Neutrophil (primary cell): ENCODE measurements around the gene KIF5A.

ENCODE experiments used
- H3K27ac ChIP-seq: fragments of 200-600 bp; sonication (generic); 2 replicates; pipeline ENCODE4 v1.5.1; 2016; ENCODE audit warnings: mild to moderate bottlenecking, moderate library complexity
- H3K27me3 ChIP-seq: fragments of 200-600 bp; sonication (generic); 2 replicates; pipeline ENCODE4 v1.6.0; 2016; ENCODE audit warnings: mild to moderate bottlenecking
- H3K36me3 ChIP-seq: fragments of 200-600 bp; sonication (generic); 2 replicates; pipeline ENCODE4 v1.5.1; 2017
- H3K4me1 ChIP-seq, 2 experiments: fragments of 200-600 bp in 1 of 2; sonication (generic) in 1 of 2; 1 replicate in 1 of 2; 2 replicates in 1 of 2; pipeline versions ENCODE4 v1.5.1 to v1.6.1; 2013 to 2016; ENCODE audit warnings: low read depth in 1 of 2, low read length in 1 of 2, mild to moderate bottlenecking in 1 of 2, moderate library complexity in 1 of 2; ENCODE audit not compliant: control insufficient read depth in 1 of 2, insufficient read depth in 1 of 2
- H3K4me3 ChIP-seq, 2 experiments: fragments of 200-600 bp in 1 of 2; sonication (generic) in 1 of 2; 1 replicate in 1 of 2; 2 replicates in 1 of 2; pipeline ENCODE4 v1.5.1; 2013 to 2016; ENCODE audit warnings: low read depth in 1 of 2, low read length in 1 of 2, mild to moderate bottlenecking in 1 of 2, moderate library complexity in 1 of 2
- H3K9me3 ChIP-seq: fragments of 200-600 bp; sonication (generic); 2 replicates; pipeline ENCODE4 v1.5.1; 2016
- TF ChIP-seq, protein P1 (sequence below): fragments of 200-600 bp; sonication (generic); IDR thresholded peaks from 2 replicates; pipeline ENCODE4 v1.5.1; 2016; ENCODE audit warnings: antibody characterized with exemption

The KIF5A gene

DNA sequence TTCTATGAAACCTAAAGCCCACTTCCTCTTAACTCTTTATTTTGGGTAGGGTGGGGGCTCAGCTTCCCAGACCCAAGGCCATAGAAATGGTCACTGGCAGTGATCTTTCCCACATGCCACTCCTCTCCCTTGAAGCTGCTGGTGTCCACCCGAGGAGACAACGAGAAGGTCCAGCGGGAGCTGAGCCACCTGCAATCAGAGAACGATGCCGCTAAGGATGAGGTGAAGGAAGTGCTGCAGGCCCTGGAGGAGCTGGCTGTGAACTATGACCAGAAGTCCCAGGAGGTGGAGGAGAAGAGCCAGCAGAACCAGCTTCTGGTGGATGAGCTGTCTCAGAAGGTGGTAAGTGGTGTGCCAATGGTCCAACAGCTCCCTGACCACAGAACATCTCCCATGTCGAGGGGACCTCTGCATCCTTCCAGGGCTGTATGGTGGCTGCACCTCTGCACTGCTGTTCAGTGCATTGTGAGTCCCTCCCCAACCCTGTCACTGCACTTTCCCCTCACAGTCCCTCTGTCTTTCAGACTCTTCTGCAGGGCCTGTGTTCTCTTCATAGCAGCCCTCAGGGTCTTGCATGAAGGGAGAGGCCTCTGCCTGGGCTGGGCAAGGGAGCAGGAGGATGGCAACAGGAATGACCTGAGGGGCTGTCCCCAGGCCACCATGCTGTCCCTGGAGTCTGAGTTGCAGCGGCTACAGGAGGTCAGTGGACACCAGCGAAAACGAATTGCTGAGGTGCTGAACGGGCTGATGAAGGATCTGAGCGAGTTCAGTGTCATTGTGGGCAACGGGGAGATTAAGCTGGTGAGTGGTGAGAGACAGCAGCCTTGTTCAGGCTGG is 22.3 kb downstream of the KIF5A start:
- TF ChIP-seq, protein P1, sequence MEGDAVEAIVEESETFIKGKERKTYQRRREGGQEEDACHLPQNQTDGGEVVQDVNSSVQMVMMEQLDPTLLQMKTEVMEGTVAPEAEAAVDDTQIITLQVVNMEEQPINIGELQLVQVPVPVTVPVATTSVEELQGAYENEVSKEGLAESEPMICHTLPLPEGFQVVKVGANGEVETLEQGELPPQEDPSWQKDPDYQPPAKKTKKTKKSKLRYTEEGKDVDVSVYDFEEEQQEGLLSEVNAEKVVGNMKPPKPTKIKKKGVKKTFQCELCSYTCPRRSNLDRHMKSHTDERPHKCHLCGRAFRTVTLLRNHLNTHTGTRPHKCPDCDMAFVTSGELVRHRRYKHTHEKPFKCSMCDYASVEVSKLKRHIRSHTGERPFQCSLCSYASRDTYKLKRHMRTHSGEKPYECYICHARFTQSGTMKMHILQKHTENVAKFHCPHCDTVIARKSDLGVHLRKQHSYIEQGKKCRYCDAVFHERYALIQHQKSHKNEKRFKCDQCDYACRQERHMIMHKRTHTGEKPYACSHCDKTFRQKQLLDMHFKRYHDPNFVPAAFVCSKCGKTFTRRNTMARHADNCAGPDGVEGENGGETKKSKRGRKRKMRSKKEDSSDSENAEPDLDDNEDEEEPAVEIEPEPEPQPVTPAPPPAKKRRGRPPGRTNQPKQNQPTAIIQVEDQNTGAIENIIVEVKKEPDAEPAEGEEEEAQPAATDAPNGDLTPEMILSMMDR = no peak
- no peak overlapping the region for H3K27ac ChIP-seq
- H3K4me3 ChIP-seq = no peak overlapping the region
- no peaks in the 10 kb centered on the region for H3K9me3 ChIP-seq
- no peaks in the 10 kb centered on the region for H3K36me3 ChIP-seq
- no peaks in the 10 kb centered on the region for H3K4me1 ChIP-seq
- peaks cover 17% of the 10 kb centered on the region for H3K27me3 ChIP-seq

DNA sequence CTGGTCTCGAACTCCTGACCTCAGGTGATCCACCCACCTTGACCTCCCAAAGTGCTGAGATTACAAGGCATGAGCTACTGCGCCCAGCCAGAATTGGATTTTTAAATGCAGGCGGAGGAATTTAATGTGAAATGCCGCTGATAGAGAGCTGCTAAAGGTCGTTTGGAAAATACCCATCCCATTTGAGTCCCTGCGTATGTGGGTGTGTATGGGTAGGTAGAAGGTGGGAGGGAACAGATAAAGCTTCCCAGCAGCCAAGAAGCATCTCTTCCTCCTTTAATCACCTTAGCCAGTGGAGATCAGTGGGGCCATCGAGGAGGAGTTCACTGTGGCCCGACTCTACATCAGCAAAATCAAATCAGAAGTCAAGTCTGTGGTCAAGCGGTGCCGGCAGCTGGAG is 25.0 kb downstream of the KIF5A start:
- Histone ChIP-seq H3K4me1 (no peaks in the 10 kb centered on the region), H3K9me3 (no peaks in the 10 kb centered on the region), H3K36me3 (no peaks in the 10 kb centered on the region), H3K27ac (no peak overlapping the region), H3K27me3 (peaks cover 27% of the 10 kb centered on the region), H3K4me3 (no peak overlapping the region)
- TF ChIP-seq, protein P1 = no peak

DNA sequence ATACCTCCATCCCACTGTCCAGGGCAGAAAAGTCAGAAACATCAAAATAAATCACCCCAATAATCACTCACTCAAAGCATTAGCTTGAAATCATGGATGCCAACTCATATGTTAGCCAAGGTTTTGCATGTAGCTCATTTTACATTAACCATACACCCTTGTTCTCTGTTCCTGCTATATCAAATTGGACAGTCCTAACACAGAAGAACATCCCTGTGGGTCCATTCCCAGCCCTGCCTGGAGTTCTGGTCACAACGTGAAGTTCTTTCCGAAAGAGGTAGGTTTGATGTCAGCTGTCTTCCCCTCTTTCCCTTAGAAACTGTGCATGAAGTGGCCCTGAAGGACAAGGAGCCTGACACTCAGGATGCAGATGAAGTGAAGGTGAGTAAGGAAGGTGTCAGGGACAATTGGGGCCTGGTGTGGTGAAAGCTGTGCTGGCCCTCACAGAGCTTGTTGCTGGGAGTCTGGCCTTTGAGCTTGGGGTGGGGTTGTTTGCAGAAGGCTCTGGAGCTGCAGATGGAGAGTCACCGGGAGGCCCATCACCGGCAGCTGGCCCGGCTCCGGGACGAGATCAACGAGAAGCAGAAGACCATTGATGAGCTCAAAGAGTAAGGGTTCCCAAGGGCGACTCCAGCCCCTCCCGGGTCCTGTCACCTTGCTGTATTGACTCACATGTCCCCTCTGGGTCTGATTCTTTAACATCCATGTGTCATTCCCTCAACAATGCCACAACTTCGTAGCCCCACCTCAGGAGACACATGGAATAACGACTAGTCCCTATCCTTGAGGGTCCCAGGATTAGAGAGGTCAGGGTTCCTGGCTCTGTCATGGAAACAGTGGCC is 26.1 kb downstream of the KIF5A start:
- Histone ChIP-seq H3K9me3 (no peaks in the 10 kb centered on the region), H3K27me3 (peaks cover 27% of the 10 kb centered on the region), H3K36me3 (no peaks in the 10 kb centered on the region), H3K4me3 (no peak overlapping the region), H3K27ac (no peak overlapping the region), H3K4me1 (no peaks in the 10 kb centered on the region)
- TF ChIP-seq, protein P1 = no peak

DNA sequence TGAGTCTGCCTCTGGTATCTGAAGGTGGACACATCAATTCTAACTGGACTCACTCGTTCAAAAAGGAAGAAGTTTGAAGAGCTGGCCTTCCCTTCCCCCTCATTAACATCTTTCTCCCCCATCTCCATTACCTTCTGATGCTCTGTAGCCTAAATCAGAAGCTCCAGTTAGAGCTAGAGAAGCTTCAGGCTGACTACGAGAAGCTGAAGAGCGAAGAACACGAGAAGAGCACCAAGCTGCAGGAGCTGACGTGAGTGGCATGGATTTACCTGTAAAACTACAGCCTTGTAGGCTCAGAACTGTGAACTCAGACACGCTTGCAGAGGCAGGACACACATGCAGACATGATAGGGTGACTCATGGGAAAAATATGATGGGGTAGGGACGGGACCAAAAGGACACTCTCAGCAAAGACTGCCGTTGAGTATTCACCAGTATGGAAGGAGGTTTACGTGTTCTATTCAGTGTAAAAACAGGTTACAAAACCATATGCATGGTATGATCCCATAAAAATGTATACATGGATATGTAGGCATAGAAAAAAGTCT is 26.8 kb downstream of the KIF5A start:
- H3K27me3 ChIP-seq = peaks cover 27% of the 10 kb centered on the region
- no peaks in the 10 kb centered on the region for H3K36me3 ChIP-seq
- H3K9me3 ChIP-seq = no peaks in the 10 kb centered on the region
- H3K4me3 ChIP-seq = no peak overlapping the region
- no peaks in the 10 kb centered on the region for H3K4me1 ChIP-seq
- TF ChIP-seq, protein P1 = no peak
- H3K27ac ChIP-seq = no peak overlapping the region

DNA sequence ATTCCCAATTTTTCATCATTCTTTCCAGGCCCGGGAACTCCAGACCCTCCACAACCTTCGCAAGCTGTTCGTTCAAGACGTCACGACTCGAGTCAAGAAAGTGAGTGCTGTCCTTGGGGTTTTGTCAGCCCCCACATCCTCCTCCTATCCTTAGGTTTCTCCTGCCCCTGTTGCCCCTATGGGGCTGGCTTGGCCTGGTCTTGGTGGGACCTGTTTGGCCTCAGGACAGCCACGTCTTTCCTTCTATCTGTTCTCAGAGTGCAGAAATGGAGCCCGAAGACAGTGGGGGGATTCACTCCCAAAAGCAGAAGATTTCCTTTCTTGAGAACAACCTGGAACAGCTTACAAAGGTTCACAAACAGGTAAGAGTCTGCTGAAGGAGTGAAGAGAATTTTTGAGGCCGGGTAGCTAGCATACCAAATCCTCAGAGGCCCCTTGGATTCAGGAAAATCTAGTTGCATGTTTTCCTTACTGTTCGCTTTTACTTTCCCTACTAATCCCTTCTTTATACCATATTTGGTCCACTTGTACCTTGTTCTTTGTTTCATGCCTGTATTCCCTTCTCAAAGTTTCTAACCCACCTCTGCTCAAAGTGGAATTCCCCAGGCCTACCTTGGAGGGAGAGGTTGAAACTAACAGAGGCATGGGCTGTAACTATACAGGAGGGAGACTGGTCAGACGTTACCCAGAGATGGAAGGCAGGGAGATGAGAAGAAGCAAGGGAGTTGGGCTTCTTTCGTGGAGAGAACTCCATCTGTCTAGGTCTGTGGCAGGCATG is 28.3 kb downstream of the KIF5A start:
- H3K4me1 ChIP-seq = peaks cover 0 to 3% of the 10 kb centered on the region in 2 experiments
- H3K27me3 ChIP-seq = peaks cover 39% of the 10 kb centered on the region
- no peak overlapping the region for H3K27ac ChIP-seq
- H3K9me3 ChIP-seq = no peaks in the 10 kb centered on the region
- TF ChIP-seq, protein P1 = no peak
- H3K4me3 ChIP-seq = no peak overlapping the region
- no peaks in the 10 kb centered on the region for H3K36me3 ChIP-seq
